Endothelial cell of umbilical vein (primary cell): ENCODE measurements around the gene IGSF1.

Experiments
- CTCF ChIP-seq, 2 donors: IDR thresholded peaks; 1 replicate in 1 of 2; 2 replicates in 1 of 2; pipeline ENCODE4 v1.5.1; 2011; ENCODE audit warnings: low read length in 2 of 2, mild to moderate bottlenecking in 2 of 2, moderate library complexity in 2 of 2, control low read depth in 1 of 2, inconsistent platforms in 1 of 2, low read depth in 1 of 2; ENCODE audit not compliant: insufficient read depth in 1 of 2; ENCODE audit errors: extremely low read depth in 1 of 2
- EZH2 ChIP-seq: IDR thresholded peaks from 2 replicates; pipeline ENCODE4 v1.6.1; 2012; ENCODE audit warnings: borderline replicate concordance, low read depth, mild to moderate bottlenecking, moderate library complexity, low read length, inconsistent platforms; ENCODE audit not compliant: severe bottlenecking
- GATA2 ChIP-seq: IDR thresholded peaks from 2 replicates; pipeline ENCODE4 v1.7.0; 2011; ENCODE audit warnings: low read depth, mild to moderate bottlenecking, moderate library complexity, mixed read lengths, low read length; ENCODE audit not compliant: insufficient read length, insufficient read depth
- JUN ChIP-seq: IDR thresholded peaks from 2 replicates; pipeline ENCODE4 v1.6.1; 2011; ENCODE audit warnings: borderline replicate concordance, low read depth; ENCODE audit not compliant: insufficient read length, insufficient read depth
- POLR2A ChIP-seq: IDR thresholded peaks from 2 replicates; pipeline ENCODE4 v1.6.1; 2012; ENCODE audit warnings: low read depth, mild to moderate bottlenecking, control low read depth, low read length
- POLR2AphosphoS5 ChIP-seq: IDR thresholded peaks from 2 replicates; pipeline ENCODE4 v1.6.1; 2012; ENCODE audit warnings: low read depth, mild to moderate bottlenecking, control low read depth, low read length, moderate library complexity; ENCODE audit not compliant: insufficient read depth

GRCh38 chrX:131264053-131264452 is 25.1 kb downstream of the IGSF1 start:
- no peak for TF ChIP-seq EZH2
- no peak for TF ChIP-seq CTCF (IDR thresholded peaks at IDR 0.05; ENCODE audit: extremely low read depth in 1 of 2, insufficient read depth in 1 of 2, low read depth in 1 of 2, low read length in 2 of 2)
- TF ChIP-seq JUN = no peak
- no peak for TF ChIP-seq GATA2
- TF ChIP-seq POLR2A = no peak
- no peak for TF ChIP-seq POLR2AphosphoS5
